Fibroblast of skin of back (primary cell): ENCODE measurements around the gene PTPRD.

Source experiments
- DNase-seq: peaks from one replicate; pipeline ENCODE4 v3.0.0-alpha.2; 2013

Gene PTPRD

GRCh38 chr9:8883321-8883720 is 1729.5 kb downstream of the PTPRD start:
- no peak for DNase-seq

GRCh38 chr9:8880060-8880459 is 1732.7 kb downstream of the PTPRD start:
- no peak for DNase-seq

- DNase-seq = no peak
Observed at GRCh38 chr9:8879284-8879683, 1733.5 kb downstream of the PTPRD start.

- DNase-seq = no peak
Observed at GRCh38 chr9:8877753-8878494, 1734.9 kb downstream of the PTPRD start.

- no peak for DNase-seq
Observed at GRCh38 chr9:8876303-8876702, 1736.5 kb downstream of the PTPRD start.

- DNase-seq = no peak
Observed at GRCh38 chr9:8874482-8874881, 1738.3 kb downstream of the PTPRD start.

GRCh38 chr9:8872802-8873201 is 1740.0 kb downstream of the PTPRD start:
- DNase-seq = no peak

GRCh38 chr9:8871796-8872445 is 1740.9 kb downstream of the PTPRD start:
- DNase-seq = no peak

GRCh38 chr9:8871396-8871795 is 1741.4 kb downstream of the PTPRD start:
- DNase-seq = no peak

- DNase-seq = no peak
Observed at GRCh38 chr9:8869812-8870211, 1743.0 kb downstream of the PTPRD start.

- DNase-seq = peak; percentile 78
Observed at GRCh38 chr9:8868632-8869031, 1744.2 kb downstream of the PTPRD start.

- DNase-seq = no peak
Observed at GRCh38 chr9:8867148-8867547, 1745.7 kb downstream of the PTPRD start.

GRCh38 chr9:8864545-8864896 is 1748.3 kb downstream of the PTPRD start:
- DNase-seq = no peak

- DNase-seq = peak; percentile 38
Observed at GRCh38 chr9:8863886-8864544, 1748.8 kb downstream of the PTPRD start.

- DNase-seq = peak; percentile 34
Observed at GRCh38 chr9:8863069-8863468, 1749.7 kb downstream of the PTPRD start.

- peak; percentile 69 for DNase-seq
Observed at GRCh38 chr9:8860925-8861324, 1751.9 kb downstream of the PTPRD start.

GRCh38 chr9:8860086-8860485 is 1752.7 kb downstream of the PTPRD start:
- DNase-seq = no peak

- no peak for DNase-seq
Observed at GRCh38 chr9:8859416-8859815, 1753.4 kb downstream of the PTPRD start.

- no peak for DNase-seq
Observed at GRCh38 chr9:8858596-8859161, 1754.1 kb downstream of the PTPRD start.

GRCh38 chr9:8857926-8858595 is 1754.7 kb downstream of the PTPRD start:
- DNase-seq = peak; percentile 62

GRCh38 chr9:8857068-8857925 is 1755.5 kb downstream of the PTPRD start:
- no peak for DNase-seq
